ENCODE data around the gene SLC25A24. TPM values are rescaled to one million over a fixed set of nuclear protein-coding genes. Genes with fewer than 3 reads are reported as not detected.
"Not testable (repeated sequence)": the region's sequence is repeated elsewhere in the genome, so short reads cannot be mapped to it uniquely, and the experiment has no call there.

The SLC25A24 gene
- total and polyA plus RNA-seq, 11 donors = 6.1 to 24.0 (median 13.8) TPM

DNA sequence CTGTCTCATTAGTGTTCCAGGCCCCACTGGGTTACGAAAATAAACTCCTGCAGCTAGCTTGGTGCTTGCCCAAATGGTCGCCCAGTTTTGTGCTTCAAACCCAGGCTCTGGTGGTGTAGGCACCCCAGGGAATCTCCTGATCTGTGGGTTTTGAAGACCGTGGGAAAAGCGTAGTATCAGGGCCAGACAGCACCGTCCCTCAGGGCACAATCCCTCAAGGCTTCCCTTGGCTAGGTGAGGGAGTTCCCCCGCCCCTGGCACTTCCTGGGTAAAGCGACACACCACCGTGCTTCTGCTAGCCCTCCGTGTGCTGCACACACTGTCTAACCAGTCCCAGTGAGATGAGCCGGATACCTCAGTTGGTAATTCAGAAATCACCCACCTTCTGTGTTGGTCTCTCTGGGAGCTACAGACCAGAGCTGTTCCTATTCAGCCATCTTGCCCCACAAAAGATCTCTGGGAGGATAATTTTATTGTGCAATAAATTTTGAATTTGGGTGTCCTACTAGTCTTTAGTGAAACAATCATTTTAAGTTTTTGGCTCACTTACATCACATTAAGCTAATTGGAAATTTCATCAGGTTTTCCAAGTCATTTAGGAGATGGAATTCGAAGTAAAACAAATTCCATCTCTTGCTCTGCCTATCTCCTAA is 9.4 kb upstream of the SLC25A24 start:
- intact Hi-C loops (cut with DNase I) = no loop called here
- DNase-seq (no peak), ATAC-seq (no peak)
- WGBS, 4 donors = 80 to 83% (median 82%) methylated on average over 11 of the region's 11 CpGs
- H3K4me1 ChIP-seq = no peaks in the 10 kb centered on the region
- peaks cover 0 to 4% (median 0%) of the 10 kb centered on the region in 12 donors for H3K9me3 ChIP-seq
- no peaks in the 10 kb centered on the region for H3K36me3 ChIP-seq
- H3K4me3 ChIP-seq = no peak overlapping the region
- H3K27ac ChIP-seq = no peak overlapping the region
- TF ChIP-seq, protein P1, sequence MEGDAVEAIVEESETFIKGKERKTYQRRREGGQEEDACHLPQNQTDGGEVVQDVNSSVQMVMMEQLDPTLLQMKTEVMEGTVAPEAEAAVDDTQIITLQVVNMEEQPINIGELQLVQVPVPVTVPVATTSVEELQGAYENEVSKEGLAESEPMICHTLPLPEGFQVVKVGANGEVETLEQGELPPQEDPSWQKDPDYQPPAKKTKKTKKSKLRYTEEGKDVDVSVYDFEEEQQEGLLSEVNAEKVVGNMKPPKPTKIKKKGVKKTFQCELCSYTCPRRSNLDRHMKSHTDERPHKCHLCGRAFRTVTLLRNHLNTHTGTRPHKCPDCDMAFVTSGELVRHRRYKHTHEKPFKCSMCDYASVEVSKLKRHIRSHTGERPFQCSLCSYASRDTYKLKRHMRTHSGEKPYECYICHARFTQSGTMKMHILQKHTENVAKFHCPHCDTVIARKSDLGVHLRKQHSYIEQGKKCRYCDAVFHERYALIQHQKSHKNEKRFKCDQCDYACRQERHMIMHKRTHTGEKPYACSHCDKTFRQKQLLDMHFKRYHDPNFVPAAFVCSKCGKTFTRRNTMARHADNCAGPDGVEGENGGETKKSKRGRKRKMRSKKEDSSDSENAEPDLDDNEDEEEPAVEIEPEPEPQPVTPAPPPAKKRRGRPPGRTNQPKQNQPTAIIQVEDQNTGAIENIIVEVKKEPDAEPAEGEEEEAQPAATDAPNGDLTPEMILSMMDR (IDR thresholded peaks at IDR 0.05) = no peak
- TF ChIP-seq POLR2A (IDR thresholded peaks at IDR 0.05) = no peak
- peaks cover 0 to 29% (median 0%) of the 10 kb centered on the region in 9 donors for H3K27me3 ChIP-seq

DNA sequence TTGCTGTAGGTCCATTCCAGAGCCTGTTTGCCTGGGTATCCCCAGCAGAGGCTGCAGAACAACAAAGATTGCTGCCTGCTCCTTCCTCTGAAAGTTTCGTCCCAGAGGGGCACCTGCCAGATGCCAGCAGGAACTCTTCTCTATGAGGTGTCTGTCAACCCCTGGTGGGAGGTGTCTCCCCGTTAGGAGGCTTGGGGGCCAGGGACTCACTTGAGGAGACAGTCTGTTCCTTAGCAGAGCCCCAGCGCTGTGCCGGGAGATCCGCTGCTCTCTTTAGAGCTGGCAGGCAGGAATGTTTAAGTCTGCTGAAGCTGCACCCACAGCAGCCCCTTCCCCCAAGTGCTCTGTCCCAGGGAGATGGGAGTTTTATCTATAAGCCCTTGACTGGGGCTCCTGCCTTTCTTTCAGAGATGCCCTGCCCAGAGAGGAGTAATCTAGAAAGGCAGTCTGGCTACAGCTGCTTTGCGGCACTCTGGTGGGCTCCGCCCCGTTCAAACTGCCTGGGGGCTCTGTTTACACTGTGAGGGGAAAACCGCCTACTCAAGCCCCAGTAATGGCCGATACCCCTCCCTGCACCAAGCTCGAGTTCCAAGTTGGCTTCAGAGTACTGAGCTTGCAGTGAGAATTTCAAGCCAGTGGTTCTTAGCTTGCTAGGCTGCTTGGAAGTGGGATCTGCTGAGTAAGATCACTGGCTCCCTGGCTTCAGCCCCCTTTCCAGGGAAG is 8.7 kb upstream of the SLC25A24 start:
- no peak for TF ChIP-seq POLR2A (IDR thresholded peaks at IDR 0.05)
- TF ChIP-seq, protein P1 (IDR thresholded peaks at IDR 0.05) = no peak
- Histone ChIP-seq H3K4me3 (no peak overlapping the region), H3K36me3 (no peaks in the 10 kb centered on the region), H3K9me3 (peaks cover 0 to 10% (median 0%) of the 10 kb centered on the region in 12 donors), H3K27me3 (peaks cover 0 to 29% (median 0%) of the 10 kb centered on the region in 9 donors), H3K4me1 (no peaks in the 10 kb centered on the region), H3K27ac (no peak overlapping the region)
- WGBS, 4 donors = 59 to 70% (median 63%) methylated on average over 9 to 11 of the region's 11 CpGs
- intact Hi-C loops (cut with DNase I) = no loop called here
- DNase-seq = peak in 1 of 5 donors; percentile 46
- no peak for ATAC-seq

DNA sequence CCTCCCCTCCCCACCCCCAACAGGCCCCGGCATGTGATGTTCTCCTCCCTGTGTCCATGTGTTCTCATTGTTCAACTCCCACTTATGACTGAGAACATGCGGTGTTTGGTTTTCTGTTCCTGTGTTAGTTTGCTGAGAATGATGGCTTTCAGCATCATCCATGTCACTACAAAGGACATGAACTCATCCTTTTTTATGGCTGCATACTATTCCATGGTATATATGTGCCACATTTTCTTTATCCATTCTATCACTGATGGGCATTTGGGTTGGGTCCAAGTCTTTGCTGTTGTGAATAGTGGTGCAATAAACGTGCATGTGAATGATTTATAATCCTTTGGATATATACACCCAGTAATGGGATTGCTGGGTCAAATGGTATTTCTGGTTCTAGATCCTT is 3.4 kb upstream of the SLC25A24 start:
- not testable (repeated sequence) for H3K4me3 ChIP-seq, H3K27me3 ChIP-seq, H3K36me3 ChIP-seq, DNase-seq, ATAC-seq, H3K27ac ChIP-seq
- intact Hi-C loops (cut with DNase I) = loop anchor here in 1 of 10 donors (5.0 kb wide), 1 partner anchor 489 kb away; the partner anchor contains the start of gene PRPF38B
- Histone ChIP-seq H3K4me1 (peaks cover 0 to 18% (median 8%) of the 10 kb centered on the region in 12 donors), H3K9me3 (peaks cover 0 to 14% (median 0%) of the 10 kb centered on the region in 12 donors)
- 89 to 96% (median 91%) methylated on average over 3 of the region's 3 CpGs for WGBS, 4 donors

DNA sequence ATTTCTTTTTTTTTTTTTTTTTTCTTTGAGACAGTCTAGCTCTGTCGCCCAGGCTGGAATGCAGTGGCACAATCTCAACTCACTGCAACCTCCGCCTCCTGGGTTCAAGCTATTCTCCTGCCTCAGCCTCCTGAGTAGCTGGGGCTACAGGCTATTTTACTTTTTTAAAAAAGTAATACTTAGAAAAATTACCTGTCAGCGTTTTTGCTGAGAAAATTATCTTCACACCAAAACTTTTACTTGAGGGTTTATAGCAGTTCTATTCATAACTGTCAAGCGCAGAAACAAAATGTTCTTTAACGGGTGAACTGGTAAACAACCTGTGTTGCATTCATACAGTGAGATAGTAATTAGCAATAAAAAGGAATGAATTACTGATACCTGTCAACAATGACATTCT is 1.5 kb upstream of the SLC25A24 start:
- peaks cover 0 to 8% (median under 1%) of the 10 kb centered on the region in 9 donors for H3K36me3 ChIP-seq
- H3K27me3 ChIP-seq = no peaks in the 10 kb centered on the region
- 86 to 91% (median 88%) methylated on average over 5 of the region's 5 CpGs for WGBS, 4 donors
- peaks cover 0 to 34% (median 19%) of the 10 kb centered on the region in 12 donors for H3K4me1 ChIP-seq
- peaks cover 0 to 14% (median 0%) of the 10 kb centered on the region in 12 donors for H3K9me3 ChIP-seq
- H3K4me3 ChIP-seq = no peak overlapping the region
- DNase-seq (no peak), ATAC-seq (no peak)
- TF ChIP-seq, protein P1 (IDR thresholded peaks at IDR 0.05) = no peak
- TF ChIP-seq POLR2A (IDR thresholded peaks at IDR 0.05) = no peak
- intact Hi-C loops (cut with DNase I) = loop anchor here in 1 of 10 donors (5.0 kb wide), 1 partner anchor 491 kb away; the partner anchor contains the start of gene PRPF38B
- no peak overlapping the region for H3K27ac ChIP-seq

Data from heart left ventricle (tissue), 16 donors.